GM12891 (cell line): ENCODE measurements around the gene PIK3C3.

Source experiments
- POLR2A ChIP-seq: IDR thresholded peaks from 2 replicates; pipeline ENCODE4 v1.6.1; 2011; ENCODE audit warnings: low read depth, low read length, control low read depth
- POLR2AphosphoS5 ChIP-seq: IDR thresholded peaks from 2 replicates; pipeline ENCODE4 v1.6.1; 2011; ENCODE audit warnings: low read depth, low read length, control low read depth
- POU2F2 ChIP-seq: IDR thresholded peaks from 2 replicates; pipeline ENCODE4 v1.6.1; 2011; ENCODE audit warnings: low read depth, mild to moderate bottlenecking, control low read depth, low read length, moderate library complexity
- SPI1 ChIP-seq: IDR thresholded peaks from 2 replicates; pipeline ENCODE4 v1.6.1; 2011; ENCODE audit warnings: low read depth, low read length, control low read depth
- TAF1 ChIP-seq: IDR thresholded peaks from 2 replicates; pipeline ENCODE4 v1.6.1; 2011; ENCODE audit warnings: low read depth, low read length, control low read depth

DNA sequence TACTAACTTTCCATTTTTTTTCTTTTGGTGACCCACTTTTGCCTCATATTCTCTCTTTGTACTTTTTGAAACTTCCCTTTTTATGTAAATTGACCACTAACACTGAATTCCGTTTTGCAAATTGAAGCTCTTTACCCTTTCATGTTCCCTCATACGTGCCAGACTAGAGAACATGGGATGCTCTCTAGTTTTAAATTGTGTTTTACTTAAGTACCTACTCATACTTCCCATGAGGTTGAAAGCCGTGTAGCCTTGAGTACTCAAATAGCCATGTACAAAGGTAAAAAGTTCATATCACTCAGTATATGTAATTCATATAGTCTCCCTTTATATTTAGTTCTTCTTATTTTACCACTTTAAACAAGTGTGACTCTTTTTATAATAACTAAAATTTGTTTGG, 119.7 kb downstream of the PIK3C3 start:
- TF ChIP-seq POLR2A = no peak
- TF ChIP-seq POLR2AphosphoS5 = no peak
- TF ChIP-seq TAF1 = no peak
- no peak for TF ChIP-seq SPI1
- TF ChIP-seq POU2F2 = no peak
